ENCODE data around the gene SFN.
"Not testable (repeated sequence)": the region's sequence is repeated elsewhere in the genome, so short reads cannot be mapped to it uniquely, and the experiment has no call there.

Gene SFN

GRCh38 chr1:26839779-26840178 lies 23.2 kb upstream of the SFN start:
- no peak for DNase-seq

- no peak for DNase-seq
Measured at GRCh38 chr1:26844424-26845196, 18.3 kb upstream of the SFN start.

- DNase-seq = not testable (repeated sequence)
Measured at GRCh38 chr1:26847826-26848225, 15.1 kb upstream of the SFN start.

GRCh38 chr1:26848499-26848898 lies 14.4 kb upstream of the SFN start:
- DNase-seq = no peak

- no peak for DNase-seq
Measured at GRCh38 chr1:26848941-26849774, 13.8 kb upstream of the SFN start.

DNA sequence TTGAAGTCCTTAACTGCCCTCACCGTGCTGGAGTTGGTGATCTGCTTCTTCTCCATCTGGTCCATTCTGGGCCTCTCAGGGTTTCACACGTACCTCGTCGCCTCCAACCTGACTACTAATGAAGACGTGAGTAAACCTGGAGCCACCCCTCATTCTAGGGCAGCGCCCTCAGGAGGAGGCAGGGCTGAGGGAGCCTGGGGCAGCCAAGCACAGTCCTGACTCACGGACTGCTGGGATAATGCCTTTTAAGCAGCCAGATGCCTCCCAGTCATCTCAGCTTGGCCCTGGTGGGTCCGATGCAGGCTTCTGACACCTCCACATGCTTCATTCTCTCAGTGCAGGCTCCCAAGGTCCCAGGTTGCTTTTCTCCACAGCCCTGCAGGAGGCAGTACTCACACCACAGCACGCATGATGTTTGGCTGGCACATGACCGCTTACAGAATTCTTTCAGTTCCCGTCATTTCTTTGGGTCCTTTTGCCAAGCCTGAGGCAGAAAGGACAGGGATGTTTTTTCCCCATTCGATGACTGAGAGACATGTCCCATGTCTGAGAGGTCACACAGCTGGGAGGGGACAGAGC lies 11.8 kb upstream of the SFN start:
- DNase-seq = no peak

DNA sequence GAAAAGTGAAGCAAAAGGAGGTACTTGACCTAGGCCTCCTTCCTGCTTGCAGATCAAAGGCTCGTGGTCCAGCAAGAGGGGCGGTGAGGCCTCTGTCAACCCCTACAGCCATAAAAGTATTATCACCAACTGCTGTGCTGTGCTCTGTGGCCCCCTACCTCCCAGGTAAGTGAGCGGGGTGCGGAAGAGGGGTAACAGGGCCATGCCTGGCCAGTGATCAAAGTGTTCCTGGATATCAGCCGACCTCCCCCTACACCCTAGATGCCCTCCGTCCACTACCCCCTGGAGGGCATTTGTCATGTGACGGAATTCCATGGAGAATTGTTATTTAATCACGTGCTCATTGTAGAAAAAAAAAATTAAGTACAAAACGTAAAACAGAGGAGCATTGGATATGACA lies 10.2 kb upstream of the SFN start:
- DNase-seq = no peak

- DNase-seq = peak; percentile 58 to 74
Measured at GRCh38 chr1:26853156-26853555, 9.8 kb upstream of the SFN start.

DNA sequence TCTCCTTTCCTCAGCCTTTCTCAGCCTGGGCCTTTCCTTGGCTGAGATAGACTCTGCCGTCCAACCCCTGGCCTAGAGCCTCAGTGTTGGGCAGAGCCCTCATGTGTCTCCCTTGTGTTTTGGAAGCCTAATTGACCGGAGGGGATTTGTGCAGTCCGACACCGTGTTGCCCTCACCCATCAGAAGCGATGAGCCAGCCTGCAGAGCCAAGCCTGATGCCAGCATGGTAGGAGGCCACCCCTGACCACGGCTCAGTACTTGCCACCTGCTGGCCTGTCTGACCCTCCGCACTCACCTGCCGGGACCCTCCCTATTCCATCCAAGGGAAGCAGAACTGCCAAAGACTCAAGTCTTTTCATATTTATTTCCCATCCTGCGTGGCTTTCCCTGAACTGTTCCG lies 9.3 kb upstream of the SFN start:
- no peak for DNase-seq

DNA sequence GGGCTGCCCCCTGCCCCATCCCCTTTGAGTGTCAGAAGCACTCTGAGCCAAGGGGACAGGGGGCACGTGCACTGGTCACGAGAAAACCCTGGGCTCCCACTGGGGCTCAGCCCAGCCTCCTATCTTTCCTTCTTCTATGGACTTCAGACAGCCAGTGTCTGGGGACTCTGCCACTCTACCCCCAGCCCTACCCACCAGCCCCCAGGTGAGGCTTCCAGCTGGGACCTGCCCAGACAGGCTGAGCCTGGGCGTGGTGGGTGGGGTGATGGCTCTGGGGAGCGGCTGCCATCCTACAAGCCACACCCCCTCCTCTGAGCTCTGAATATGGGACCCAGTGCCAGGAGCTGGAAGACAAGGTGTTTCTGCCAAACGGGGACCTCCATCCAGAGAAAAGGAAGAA lies 8.0 kb upstream of the SFN start:
- no peak for DNase-seq

GRCh38 chr1:26855636-26856035 lies 7.3 kb upstream of the SFN start:
- DNase-seq = no peak

GRCh38 chr1:26856181-26856580 lies 6.8 kb upstream of the SFN start:
- DNase-seq = no peak

GRCh38 chr1:26856604-26857469 lies 6.1 kb upstream of the SFN start:
- no peak for DNase-seq

GRCh38 chr1:26857473-26858060 lies 5.4 kb upstream of the SFN start:
- DNase-seq = no peak

- no peak for DNase-seq
Measured at GRCh38 chr1:26858160-26858559, 4.8 kb upstream of the SFN start.

GRCh38 chr1:26858891-26859640 lies 3.9 kb upstream of the SFN start:
- no peak for DNase-seq

DNA sequence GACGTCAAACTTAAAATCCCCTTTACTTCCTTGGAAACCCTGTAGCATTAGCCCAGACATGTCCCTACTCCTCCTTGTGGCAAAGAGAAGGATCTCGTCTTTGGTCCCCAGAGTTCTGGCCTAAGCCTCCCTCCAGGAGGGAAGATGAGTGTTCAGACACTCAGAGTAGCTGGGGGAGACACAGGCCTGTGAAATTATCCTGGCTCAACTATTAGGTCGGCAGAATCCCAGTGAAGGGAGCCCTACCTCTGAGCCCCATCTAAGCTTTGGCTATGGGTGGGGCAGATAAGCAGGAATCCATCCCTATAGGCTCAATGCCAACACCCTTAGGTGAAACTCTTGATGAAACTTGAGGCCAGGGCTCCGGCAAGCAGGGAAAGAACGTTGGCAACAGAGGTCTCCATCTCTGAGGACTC lies 1.7 kb upstream of the SFN start:
- no peak for DNase-seq

DNA sequence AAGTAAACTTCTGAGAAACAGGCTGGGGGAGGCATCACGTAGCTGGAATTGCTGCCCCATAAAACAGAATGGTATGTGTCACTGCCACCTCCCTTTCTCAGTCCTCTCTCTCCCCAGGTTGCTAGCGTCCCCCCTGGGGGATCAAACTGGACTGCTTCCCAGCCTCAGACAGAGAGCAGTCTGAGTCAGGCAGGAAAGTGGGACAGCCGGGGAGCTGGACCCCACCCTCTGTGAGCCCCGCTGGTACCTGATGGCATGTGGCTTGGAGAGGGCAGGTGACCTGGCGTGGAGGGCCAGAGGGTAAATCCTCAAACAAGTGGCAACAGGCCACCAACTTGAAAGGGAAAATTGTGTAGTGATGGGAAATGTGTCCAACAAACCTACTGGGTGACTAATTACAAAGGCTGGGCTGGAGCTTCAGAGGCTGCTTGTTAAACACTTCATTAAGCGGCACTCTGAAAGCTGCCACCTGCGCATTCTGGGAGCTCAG lies 1.0 kb upstream of the SFN start:
- DNase-seq = no peak

- no peak for DNase-seq
Measured at GRCh38 chr1:26863685-26864077, 732 bp downstream of the SFN start.

DNA sequence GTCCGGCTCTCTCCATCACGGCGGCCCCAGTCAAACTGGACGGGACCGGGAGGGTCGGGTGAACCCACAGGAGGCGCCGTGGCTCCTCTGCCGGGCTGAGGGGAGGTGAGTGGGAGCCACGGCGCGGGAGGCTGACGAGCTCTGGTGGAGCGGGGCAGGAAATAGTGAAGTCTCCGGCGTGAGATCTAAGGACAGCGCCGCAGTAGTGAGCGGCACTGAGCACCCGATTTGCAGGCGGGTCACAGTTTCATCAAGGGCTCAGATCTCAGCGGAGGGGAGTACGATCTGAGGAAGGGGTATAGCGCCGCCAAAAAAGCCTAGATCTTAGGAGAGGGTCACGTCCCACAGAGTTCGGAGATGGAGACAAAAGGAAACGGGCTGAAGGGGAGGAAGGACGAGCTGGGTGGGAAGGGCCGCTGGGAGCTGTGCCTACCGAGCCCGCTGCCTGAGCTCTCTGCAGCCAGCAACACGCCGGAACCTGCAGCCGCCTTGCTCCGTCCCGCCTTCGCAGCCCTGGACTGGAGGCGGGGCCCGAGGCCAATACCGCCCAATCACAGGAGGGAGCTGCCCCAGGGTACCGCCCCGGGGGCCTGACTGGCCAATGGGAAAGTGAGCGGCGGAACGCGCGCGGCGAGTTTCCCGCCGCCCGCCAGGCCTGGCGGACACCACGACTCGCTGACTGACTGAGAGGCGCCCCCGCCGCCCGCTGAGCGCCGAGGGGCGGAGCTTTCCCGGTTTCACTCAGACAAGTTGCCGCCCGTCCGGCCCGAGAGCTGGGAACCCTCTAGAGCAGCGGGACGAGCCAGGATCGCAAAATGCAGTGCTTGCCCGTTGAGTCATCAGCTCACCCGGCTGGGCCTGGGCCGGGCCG lies 1.9 kb downstream of the SFN start:
- peak; percentile 93 for DNase-seq

GRCh38 chr1:26873097-26873496 lies 10.1 kb downstream of the SFN start:
- DNase-seq = not testable (repeated sequence)

Data from SHP77 (cell line).